HG03066 (cell line): Measurements from ENCODE around the gene ATMIN.

Source experiments
- ATAC-seq: cut with Tn5 transposase; IDR thresholded peaks from one replicate; pipeline ENCODE4 v1.9.1; 2021; ENCODE audit warnings: low read depth; ENCODE audit not compliant: unreplicated experiment

Gene ATMIN

GRCh38 chr16:81004646-81005353 lies 30.8 kb upstream of the ATMIN start:
- no peak for ATAC-seq

GRCh38 chr16:81005610-81006161 lies 30.0 kb upstream of the ATMIN start:
- ATAC-seq: no peak

GRCh38 chr16:81006211-81006812 lies 29.3 kb upstream of the ATMIN start:
- peak; percentile 36 for ATAC-seq

GRCh38 chr16:81006813-81007695 lies 28.6 kb upstream of the ATMIN start, which contains the start of the genes CENPN and CMC2:
TSS of gene CENPN (plus strand) at chr16:81007214. CDS start at chr16:81011940, 4,726 bp downstream.
TSS of gene CMC2 (minus strand) at chr16:81006885. CDS start at chr16:80997394, 9,491 bp downstream.
- peak; percentile 82 for ATAC-seq

GRCh38 chr16:81008505-81008789 lies 27.2 kb upstream of the ATMIN start:
- ATAC-seq: no peak

GRCh38 chr16:81012974-81013373 lies 22.7 kb upstream of the ATMIN start:
- no peak for ATAC-seq

GRCh38 chr16:81014672-81015071 lies 21.0 kb upstream of the ATMIN start:
- no peak for ATAC-seq

- ATAC-seq: no peak
Observed at GRCh38 chr16:81018496-81018895, 17.1 kb upstream of the ATMIN start.

- no peak for ATAC-seq
Observed at GRCh38 chr16:81026429-81026828, 9.2 kb upstream of the ATMIN start.

GRCh38 chr16:81029930-81030604 lies 5.6 kb upstream of the ATMIN start:
- no peak for ATAC-seq

GRCh38 chr16:81035975-81036750 lies 521 bp downstream of the ATMIN start:
- ATAC-seq: peak; percentile 48

- ATAC-seq: no peak
Observed at GRCh38 chr16:81036751-81037350, 1.2 kb downstream of the ATMIN start.

GRCh38 chr16:81040131-81040530 lies 4.5 kb downstream of the ATMIN start:
- no peak for ATAC-seq

GRCh38 chr16:81040842-81041241 lies 5.2 kb downstream of the ATMIN start:
- ATAC-seq: no peak

- ATAC-seq: no peak
Observed at GRCh38 chr16:81041696-81042095, 6.1 kb downstream of the ATMIN start.

GRCh38 chr16:81042821-81043220 lies 7.2 kb downstream of the ATMIN start:
- ATAC-seq: no peak

GRCh38 chr16:81053761-81054160 lies 18.1 kb downstream of the ATMIN start:
- no peak for ATAC-seq

- ATAC-seq: no peak
Observed at GRCh38 chr16:81060576-81061306, 25.1 kb downstream of the ATMIN start.

GRCh38 chr16:81061307-81061640 lies 25.6 kb downstream of the ATMIN start:
- ATAC-seq: no peak
